K562 (cell line): ENCODE data around the gene TMEM117. TPM values are rescaled to one million over a fixed set of nuclear protein-coding genes. Genes with fewer than 3 reads are reported as not detected.

ENCODE experiments used
- KLF6 ChIP-seq: fragments of 250-450 bp; sonication (Bioruptor Pico); IDR thresholded peaks from 2 replicates; pipeline ENCODE4 v1.4.0; 2020; ENCODE audit warnings: mild to moderate bottlenecking, moderate library complexity, borderline replicate concordance
- PCBP2 ChIP-seq: fragments of 200-400 bp; formaldehyde crosslinking; IDR thresholded peaks from 2 replicates; pipeline ENCODE4 v1.6.1; 2018; ENCODE audit warnings: low read length, low read depth, mild to moderate bottlenecking, moderate library complexity; ENCODE audit not compliant: poor library complexity, severe bottlenecking
- PPARD ChIP-seq: fragments of 250-450 bp; sonication (Bioruptor Pico); IDR thresholded peaks from 2 replicates; pipeline ENCODE4 v1.8.0; 2022; ENCODE audit warnings: inconsistent platforms, mild to moderate bottlenecking, moderate library complexity
- ZFPM2 ChIP-seq: fragments of 250-450 bp; sonication (Bioruptor Pico); IDR thresholded peaks from 2 replicates; pipeline ENCODE4 v1.5.1; 2022; ENCODE audit warnings: mild to moderate bottlenecking
- ZNF507 ChIP-seq: conservative IDR thresholded peaks from 2 replicates; pipeline ENCODE4 v1.6.1; 2017; ENCODE audit warnings: missing genetic modification characterization, missing compliant biosample characterization
- polyA plus RNA-seq, 8 experiments: library from polyadenylated mRNA; depleted of rRNA in 4 of 8; stranded (reverse) in 5 of 8; unstranded in 3 of 8; fragments of >200 nt; fragmentation: Nextera tagmentation in 2 of 8; fragmentation: Illumina TruSeq in 1 of 8; extraction: Ambion mirVana in 2 of 8; extraction: Trizol in 1 of 8; gene quantifications; 2 replicates each; pipeline versions ENCODE4 v1.2.1 to v1.2.3, GENCODE V29; 2011 to 2014; ENCODE audit warnings: inconsistent platforms in 1 of 8, missing spikeins in 1 of 8
- total RNA-seq, 7 experiments: library from RNA; depleted of rRNA in 6 of 7; stranded (reverse); fragments of >200 nt in 6 of 7; fragmentation: Illumina TruSeq in 2 of 7; extraction: Trizol in 2 of 7; gene quantifications; 2 replicates each; pipeline versions ENCODE4 v1.2.1 to v1.2.3, GENCODE V29; 2011 to 2021; ENCODE audit warnings: low replicate concordance in 1 of 7
- TF ChIP-seq, protein P1 (sequence below), 2 experiments: fragments of 450-650 bp; IDR thresholded peaks; 2 replicates each; pipeline ENCODE4 v1.6.1; 2016; ENCODE audit warnings: mild to moderate bottlenecking in 2 of 2, borderline replicate concordance in 1 of 2, low read depth in 1 of 2, moderate library complexity in 1 of 2

Gene TMEM117
- total and polyA plus RNA-seq, 9 of the 15 experiments (the other 6 are each of a cell fraction or from before 2014, with no cell fraction given): 0.31 to 2.8 (median 1.0) TPM

DNA sequence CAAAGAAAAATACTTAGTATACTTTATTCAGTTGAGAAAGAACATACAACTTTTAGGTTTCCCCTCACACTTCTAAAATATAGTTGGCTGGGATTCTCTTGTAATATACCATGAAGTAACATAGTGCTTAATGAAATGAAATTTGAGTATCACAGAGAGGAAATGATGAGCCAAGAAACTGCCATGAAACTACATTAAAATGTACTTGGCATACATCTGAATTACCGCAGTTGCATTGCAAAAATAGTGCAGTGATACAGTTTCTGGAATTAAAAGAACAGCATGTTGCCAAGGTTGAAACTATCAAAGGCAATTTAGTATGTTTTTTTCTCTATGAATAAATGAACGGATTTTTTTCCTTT, 389.2 kb downstream of the TMEM117 start (continued):
- TF ChIP-seq, protein P1, sequence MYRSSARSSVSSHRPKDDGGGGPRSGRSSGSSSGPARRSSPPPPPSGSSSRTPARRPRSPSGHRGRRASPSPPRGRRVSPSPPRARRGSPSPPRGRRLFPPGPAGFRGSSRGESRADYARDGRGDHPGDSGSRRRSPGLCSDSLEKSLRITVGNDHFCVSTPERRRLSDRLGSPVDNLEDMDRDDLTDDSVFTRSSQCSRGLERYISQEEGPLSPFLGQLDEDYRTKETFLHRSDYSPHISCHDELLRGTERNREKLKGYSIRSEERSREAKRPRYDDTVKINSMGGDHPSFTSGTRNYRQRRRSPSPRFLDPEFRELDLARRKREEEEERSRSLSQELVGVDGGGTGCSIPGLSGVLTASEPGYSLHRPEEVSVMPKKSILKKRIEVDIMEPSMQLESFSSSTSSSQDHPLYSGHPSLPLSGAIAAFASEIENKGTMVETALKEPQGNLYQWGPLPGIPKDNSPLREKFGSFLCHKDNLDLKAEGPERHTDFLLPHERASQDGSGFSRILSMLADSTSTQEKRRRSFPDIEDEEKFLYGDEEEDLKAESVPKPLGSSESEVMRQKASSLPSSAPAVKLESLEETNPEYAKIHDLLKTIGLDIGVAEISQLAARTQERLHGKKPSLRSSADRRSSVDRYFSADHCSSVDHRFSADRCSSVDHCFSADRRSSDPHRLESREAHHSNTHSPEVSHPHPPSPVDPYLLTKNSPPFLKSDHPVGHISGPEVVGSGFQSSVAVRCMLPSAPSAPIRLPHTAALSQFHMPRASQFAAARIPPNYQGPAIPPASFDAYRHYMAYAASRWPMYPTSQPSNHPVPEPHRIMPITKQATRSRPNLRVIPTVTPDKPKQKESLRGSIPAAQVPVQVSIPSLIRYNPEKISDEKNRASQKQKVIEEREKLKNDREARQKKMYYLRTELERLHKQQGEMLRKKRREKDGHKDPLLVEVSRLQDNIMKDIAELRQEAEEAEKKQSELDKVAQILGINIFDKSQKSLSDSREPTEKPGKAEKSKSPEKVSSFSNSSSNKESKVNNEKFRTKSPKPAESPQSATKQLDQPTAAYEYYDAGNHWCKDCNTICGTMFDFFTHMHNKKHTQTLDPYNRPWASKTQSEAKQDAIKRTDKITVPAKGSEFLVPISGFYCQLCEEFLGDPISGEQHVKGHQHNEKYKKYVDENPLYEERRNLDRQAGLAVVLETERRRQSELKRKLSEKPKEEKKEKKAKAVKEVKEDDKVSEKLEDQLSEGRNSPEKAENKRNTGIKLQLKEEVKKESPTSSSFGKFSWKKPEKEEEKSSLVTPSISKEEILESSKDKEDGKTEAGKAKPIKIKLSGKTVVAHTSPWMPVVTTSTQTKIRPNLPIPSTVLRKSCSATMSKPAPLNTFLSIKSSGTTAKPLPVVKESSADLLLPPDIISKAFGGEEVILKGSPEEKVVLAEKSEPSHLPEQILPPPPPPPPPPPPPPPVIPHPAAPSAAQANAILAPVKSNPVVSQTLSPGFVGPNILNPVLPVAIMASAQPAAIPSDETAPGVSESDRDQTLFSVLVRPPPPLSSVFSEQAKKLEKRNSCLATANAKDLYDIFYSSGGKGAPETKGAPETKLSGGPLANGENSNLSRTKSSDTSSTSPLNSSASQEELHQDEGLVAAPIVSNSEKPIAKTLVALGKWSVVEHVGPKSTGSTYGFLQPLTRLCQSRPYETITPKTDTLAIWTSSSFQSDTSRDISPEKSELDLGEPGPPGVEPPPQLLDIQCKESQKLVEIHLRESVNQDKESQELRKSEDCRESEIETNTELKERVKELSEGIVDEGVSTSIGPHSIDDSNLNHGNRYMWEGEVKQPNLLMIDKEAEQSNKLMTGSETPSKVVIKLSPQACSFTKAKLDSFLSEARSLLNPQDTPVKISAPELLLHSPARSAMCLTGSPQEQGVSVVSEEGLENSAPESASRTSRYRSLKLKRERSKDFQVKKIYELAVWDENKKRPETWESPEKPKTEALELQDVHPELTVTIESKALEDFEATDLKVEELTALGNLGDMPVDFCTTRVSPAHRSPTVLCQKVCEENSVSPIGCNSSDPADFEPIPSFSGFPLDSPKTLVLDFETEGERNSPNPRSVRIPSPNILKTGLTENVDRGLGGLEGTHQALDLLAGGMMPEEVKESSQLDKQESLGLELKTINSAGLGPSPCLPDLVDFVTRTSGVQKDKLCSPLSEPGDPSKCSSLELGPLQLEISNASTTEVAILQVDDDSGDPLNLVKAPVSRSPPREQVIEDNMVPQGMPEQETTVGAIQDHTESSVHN (IDR thresholded peaks at IDR 0.05; ENCODE audit: borderline replicate concordance in 1 of 2, low read depth in 1 of 2): no peak
- no peak for TF ChIP-seq PPARD
- no peak for TF ChIP-seq ZFPM2 (CRISPR knock-in tag)
- TF ChIP-seq KLF6 (CRISPR knock-in tag): no peak
- no peak for TF ChIP-seq ZNF507 (tag)
- TF ChIP-seq PCBP2: no peak
